ENCODE results near the gene CLK4. TPM values are rescaled to one million over a fixed set of nuclear protein-coding genes. Genes with fewer than 3 reads are reported as not detected.
A peak's percentile ranks its signal among the peaks of the same experiment; 100 is the strongest.

CLK4 gene
- polyA plus RNA-seq, 3 donors from 2014 or later, result 9.3 to 18.0 (median 16.9) TPM

DNA sequence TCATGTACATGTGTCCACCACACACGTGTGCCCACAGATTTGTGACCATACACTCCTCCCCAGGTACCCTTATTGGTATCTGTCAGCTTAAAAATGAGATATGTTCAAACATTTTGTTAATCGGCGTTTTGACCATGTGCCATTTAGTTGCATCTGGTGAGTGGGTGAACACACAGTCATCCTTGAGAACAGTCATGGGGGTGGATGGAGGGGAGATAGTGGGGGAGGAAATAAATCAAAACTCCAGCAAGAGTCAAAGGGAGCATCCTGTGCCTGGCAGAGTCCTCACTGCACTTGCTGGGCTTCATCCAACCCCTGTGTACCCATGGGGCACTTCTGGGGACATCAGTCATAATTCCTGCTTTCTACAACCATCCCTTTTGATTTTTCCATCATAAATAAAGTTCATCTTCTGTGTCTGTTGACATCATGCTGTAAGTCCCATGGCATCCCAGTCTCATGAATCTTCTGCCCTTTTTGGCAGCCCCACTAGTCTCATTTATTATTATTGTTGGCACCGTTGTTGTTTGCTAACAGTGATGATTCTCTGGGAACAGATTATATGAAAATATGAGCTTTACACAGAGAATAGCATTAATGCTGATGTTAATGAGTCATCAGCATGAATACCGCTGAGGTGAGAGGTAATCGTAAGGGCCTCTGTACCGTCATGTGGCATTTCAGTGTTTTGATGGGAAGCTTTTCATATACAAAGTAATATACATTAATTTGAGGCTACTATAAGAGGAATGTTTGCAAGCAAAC is 24.4 kb upstream of the CLK4 start:
- Mint-ChIP-seq H3K27me3 (ENCODE audit: low read depth in 3 of 3) (peaks cover 4 to 8% (median 5%) of the 10 kb centered on the region in 3 donors), H3K36me3 (no peaks in the 10 kb centered on the region), H3K27ac (no peak overlapping the region), H3K9me3 (peaks cover 0 to 2% (median 0%) of the 10 kb centered on the region in 6 donors), H3K4me1 (no peaks in the 10 kb centered on the region), H3K4me3 (no peak overlapping the region)
- no peak for DNase-seq

DNA sequence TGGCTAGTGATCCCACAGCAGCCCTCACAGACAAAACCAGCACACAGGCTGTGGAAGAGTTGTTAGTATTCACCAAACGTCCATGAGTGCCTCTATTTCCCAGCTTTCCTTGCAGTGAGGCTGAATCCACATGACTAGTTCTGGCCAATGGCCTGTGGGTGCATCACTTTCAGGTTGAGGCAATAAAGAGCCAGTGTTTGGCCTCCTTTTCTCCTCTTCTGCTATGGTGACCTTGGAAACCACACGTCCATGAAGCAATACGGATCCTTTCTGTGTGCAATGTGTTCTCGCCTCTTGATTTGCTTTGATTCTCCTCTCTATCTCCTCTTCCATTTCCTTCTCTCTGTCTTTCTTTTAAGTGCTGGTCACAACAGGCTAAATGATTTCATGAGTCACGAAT is 23.4 kb upstream of the CLK4 start:
- H3K36me3 Mint-ChIP-seq, result no peaks in the 10 kb centered on the region
- H3K9me3 Mint-ChIP-seq, result peaks cover 0 to 2% (median 0%) of the 10 kb centered on the region in 6 donors
- H3K4me1 Mint-ChIP-seq, result no peaks in the 10 kb centered on the region
- no peak overlapping the region for H3K27ac Mint-ChIP-seq
- H3K4me3 Mint-ChIP-seq, result no peak overlapping the region
- no peak for DNase-seq
- peaks cover 4 to 8% (median 5%) of the 10 kb centered on the region in 3 donors for H3K27me3 Mint-ChIP-seq (ENCODE audit: low read depth in 3 of 3)

DNA sequence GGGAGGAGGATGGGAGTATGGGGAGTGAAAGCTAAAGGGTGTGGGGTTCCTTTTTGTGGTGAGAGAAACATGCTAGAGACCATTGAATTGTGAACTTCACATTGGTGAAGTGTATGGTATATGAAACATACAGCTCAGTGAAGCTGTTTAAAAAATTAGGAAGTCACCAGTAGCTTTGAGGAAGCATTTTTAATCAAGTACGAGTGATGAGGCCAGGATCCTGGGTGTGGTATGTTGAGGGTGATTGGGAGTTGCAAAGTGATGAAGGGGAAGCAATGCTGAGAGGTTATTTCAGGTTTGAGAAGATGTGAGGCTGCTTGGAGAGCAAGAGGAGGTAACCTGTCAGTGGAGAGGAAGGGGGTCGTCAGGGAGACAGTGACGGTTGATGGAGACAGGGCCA is 22.7 kb upstream of the CLK4 start:
- no peaks in the 10 kb centered on the region for H3K36me3 Mint-ChIP-seq
- no peak overlapping the region for H3K4me3 Mint-ChIP-seq
- H3K27me3 Mint-ChIP-seq (ENCODE audit: low read depth in 3 of 3), result peaks cover 4 to 8% (median 5%) of the 10 kb centered on the region in 3 donors
- H3K27ac Mint-ChIP-seq, result no peak overlapping the region
- peaks cover 0 to 2% (median 0%) of the 10 kb centered on the region in 6 donors for H3K9me3 Mint-ChIP-seq
- H3K4me1 Mint-ChIP-seq, result peaks cover 3 to 4% of the 10 kb centered on the region in 2 donors
- DNase-seq, result no peak

DNA sequence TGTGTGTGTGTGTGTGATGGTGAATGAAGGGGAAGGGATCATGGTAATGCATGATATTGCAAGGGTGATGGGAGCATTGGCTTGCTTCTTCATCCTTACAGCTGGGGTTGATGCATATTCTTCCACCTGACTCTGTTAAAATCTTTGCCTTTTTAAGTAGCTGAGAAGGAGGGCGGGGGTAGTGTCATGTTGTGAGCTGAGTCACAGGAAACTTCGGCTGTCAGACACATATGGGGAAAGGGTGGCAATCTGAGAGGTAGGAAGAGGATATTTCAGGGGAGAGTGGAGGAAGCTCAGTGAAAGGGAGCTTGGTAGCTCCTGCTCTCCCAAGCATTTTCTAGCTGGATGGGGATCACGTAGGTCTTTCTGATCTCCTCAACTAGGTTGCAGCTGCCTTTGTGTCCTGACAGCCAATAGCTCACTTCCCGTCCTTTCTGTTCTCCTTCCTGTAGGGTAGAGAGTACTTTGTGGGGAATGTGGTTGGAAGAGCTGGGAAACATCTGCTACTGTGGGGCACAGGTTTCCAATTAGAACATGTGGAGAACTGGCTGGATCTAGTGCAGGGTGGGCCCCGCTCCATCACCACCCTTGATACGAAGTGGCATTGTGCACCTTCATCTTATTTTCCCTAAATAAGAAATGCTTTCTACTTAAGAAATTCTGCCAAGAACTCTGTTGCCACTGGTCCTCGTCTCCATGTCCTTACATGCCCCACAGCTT is 18.1 kb upstream of the CLK4 start:
- DNase-seq, result no peak
- no peak overlapping the region for H3K4me3 Mint-ChIP-seq
- H3K27ac Mint-ChIP-seq, result peak overlapping the region in 1 of 6 donors; percentile 12
- peaks cover 5 to 8% of the 10 kb centered on the region in 2 donors for H3K4me1 Mint-ChIP-seq
- H3K9me3 Mint-ChIP-seq, result peaks cover 0 to 2% (median 0%) of the 10 kb centered on the region in 6 donors
- no peaks in the 10 kb centered on the region for H3K36me3 Mint-ChIP-seq
- H3K27me3 Mint-ChIP-seq (ENCODE audit: low read depth in 3 of 3), result peaks cover 4 to 8% (median 5%) of the 10 kb centered on the region in 3 donors

DNA sequence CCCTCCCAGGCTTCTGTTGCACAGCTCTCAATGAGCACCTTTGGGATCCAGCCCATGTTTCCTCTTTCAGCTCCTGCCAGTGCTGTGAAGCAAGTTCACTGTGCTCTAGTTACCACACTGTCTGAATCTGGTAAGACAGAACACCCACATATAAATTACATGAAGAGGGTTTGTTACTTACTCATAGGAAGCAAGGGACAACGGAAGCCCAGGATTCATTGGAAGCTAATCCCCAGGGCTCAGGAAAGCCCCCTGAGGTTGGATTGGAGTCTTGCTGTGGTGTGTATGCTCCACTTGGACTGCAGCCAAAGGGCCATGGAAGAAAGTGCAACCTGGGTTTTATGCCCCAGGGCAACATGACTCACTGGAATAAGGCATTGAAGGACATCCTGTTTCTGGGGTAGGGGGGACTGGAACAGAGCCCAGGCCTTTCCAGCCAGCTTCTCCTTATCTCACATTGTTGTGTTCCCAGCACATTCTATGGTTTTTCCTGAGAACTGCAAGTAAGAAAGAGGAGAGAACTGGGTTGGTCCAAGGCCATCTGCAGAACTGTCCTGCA is 15.6 kb upstream of the CLK4 start:
- H3K4me1 Mint-ChIP-seq, result peaks cover 5 to 8% of the 10 kb centered on the region in 2 donors
- DNase-seq, result no peak
- H3K27me3 Mint-ChIP-seq (ENCODE audit: low read depth in 3 of 3), result peaks cover 0 to 6% (median 0%) of the 10 kb centered on the region in 3 donors
- H3K9me3 Mint-ChIP-seq, result no peaks in the 10 kb centered on the region
- no peak overlapping the region for H3K4me3 Mint-ChIP-seq
- H3K36me3 Mint-ChIP-seq, result no peaks in the 10 kb centered on the region
- H3K27ac Mint-ChIP-seq, result no peak overlapping the region

DNA sequence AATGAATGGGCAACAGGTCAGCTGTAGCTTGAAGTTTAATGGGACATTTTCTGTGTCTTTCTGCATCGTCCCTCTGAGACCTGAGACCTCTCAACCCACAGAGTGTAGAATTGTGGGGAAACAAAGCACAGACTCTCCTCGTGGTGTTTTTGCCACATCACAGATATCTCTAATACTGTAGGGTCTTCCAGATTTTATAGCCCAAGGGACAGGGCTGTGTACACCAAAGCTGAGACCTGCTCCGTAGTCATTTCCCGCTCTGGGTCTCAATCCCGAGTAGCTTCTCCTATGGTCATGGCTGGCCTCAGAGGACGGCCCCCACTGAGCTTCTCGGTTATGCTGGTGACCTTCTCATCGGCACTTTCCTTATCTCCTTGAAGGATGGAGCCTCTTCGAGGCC is 14.9 kb upstream of the CLK4 start:
- H3K9me3 Mint-ChIP-seq, result no peaks in the 10 kb centered on the region
- H3K36me3 Mint-ChIP-seq, result no peaks in the 10 kb centered on the region
- no peak overlapping the region for H3K27ac Mint-ChIP-seq
- H3K4me3 Mint-ChIP-seq, result no peak overlapping the region
- no peak for DNase-seq
- H3K27me3 Mint-ChIP-seq (ENCODE audit: low read depth in 3 of 3), result peaks cover 0 to 3% (median 1%) of the 10 kb centered on the region in 3 donors
- peaks cover 5 to 8% of the 10 kb centered on the region in 2 donors for H3K4me1 Mint-ChIP-seq

DNA sequence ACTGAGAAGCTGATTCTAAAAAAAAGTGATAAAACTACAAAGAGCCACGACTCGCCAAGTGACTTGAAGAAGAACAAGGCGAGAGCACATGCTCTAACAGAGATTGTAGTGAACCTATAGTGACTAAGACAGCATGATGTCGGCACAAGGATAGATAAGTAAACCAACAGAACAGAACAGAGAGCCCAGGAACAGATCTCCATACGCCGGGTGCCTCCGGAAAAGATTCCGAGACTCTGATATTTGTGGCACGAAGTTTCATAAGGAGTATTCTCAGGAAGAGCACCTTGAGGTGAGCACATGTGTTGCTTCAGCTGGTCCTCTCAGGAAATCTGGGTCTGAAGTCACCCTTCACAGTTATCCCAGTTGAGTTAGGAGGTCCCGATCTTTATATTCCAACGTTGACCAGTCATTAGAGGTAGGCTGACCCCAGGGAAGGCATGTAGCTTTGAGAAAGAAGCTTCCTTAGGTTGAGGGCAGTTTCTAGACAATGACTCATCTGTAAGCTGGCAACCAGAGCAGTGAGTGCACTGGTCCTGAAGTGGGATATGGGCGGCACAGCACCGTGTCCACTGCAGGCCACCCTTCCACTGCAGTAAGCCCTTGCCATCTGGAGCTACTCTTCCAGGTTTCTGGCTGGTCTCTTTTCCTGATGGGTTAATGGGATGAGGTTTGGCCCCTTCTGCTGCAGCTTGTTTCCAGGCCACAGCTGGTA is 13.6 kb upstream of the CLK4 start:
- Mint-ChIP-seq H3K9me3 (no peaks in the 10 kb centered on the region), H3K4me1 (peaks cover 5 to 8% of the 10 kb centered on the region in 2 donors), H3K4me3 (no peak overlapping the region), H3K27me3 (ENCODE audit: low read depth in 3 of 3) (peaks cover 0 to 7% (median 1%) of the 10 kb centered on the region in 3 donors), H3K36me3 (no peaks in the 10 kb centered on the region), H3K27ac (no peak overlapping the region)
- no peak for DNase-seq

DNA sequence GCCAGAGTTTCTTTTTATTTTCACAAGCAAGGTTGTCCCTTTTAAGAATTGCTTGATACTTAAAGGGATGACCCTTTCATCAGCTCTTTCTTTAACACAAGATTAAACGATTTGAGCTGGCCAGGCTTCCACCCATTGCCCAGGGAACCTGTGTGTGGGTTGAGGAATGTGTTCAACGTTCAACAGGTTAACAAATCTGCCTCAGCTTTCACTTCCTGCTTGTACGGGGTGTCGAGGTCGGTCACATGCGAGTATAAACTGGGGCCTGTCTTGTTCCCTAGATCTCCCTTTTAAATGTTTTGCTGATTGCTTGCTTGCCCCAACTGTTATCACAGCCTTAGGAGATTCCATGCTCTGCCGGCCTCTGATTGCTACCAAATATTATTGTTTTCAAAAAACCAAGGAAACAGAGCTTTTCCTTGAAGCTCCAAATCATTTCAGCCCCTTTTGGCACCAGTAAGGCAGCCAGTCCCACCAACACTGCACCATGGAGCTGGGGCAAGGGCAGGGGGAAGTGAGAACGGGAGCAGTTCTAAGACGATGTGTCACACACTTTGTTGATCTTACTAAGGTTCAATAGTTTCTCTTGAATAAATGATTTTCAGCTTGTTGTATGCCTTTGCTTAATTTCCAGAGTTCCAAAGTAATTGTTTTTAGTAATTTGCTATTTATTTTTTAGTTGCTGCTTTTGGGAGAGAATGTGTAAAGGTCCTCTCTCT is 10.7 kb upstream of the CLK4 start:
- no peak overlapping the region for H3K27ac Mint-ChIP-seq

DNA sequence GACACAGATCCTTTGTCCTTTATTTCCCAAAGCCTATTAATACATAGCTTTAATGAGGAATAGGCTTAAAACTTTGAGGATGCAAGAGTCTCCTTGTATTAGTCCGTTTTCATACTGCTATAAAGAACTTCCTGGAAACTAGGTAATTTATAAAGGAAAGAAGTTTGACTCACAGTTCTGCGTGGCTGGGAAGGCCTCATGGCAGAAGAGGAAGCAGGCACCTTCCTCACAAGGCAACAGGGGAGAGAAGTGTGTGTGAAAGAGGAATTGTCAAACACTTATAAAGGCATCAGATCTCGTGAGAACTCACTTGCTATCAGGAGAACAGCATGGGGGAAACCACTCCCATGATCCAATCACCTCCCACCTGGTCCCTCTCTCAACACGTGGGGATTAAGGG is 5.4 kb upstream of the CLK4 start:
- no peak overlapping the region for H3K27ac Mint-ChIP-seq
- H3K9me3 Mint-ChIP-seq, result no peaks in the 10 kb centered on the region
- DNase-seq, result no peak
- H3K36me3 Mint-ChIP-seq, result no peaks in the 10 kb centered on the region
- peaks cover 3 to 9% (median 4%) of the 10 kb centered on the region in 3 donors for H3K27me3 Mint-ChIP-seq (ENCODE audit: low read depth in 3 of 3)
- peaks cover 0 to 4% of the 10 kb centered on the region in 2 donors for H3K4me1 Mint-ChIP-seq
- H3K4me3 Mint-ChIP-seq, result no peak overlapping the region

More for the DNA sequence above, 10.7 kb upstream of the CLK4 start:
- peaks cover 0 to 10% (median 1%) of the 10 kb centered on the region in 3 donors for H3K27me3 Mint-ChIP-seq (ENCODE audit: low read depth in 3 of 3)
- no peak overlapping the region for H3K4me3 Mint-ChIP-seq
- H3K9me3 Mint-ChIP-seq, result no peaks in the 10 kb centered on the region
- no peaks in the 10 kb centered on the region for H3K4me1 Mint-ChIP-seq
- H3K36me3 Mint-ChIP-seq, result no peaks in the 10 kb centered on the region
- no peak for DNase-seq

DNA sequence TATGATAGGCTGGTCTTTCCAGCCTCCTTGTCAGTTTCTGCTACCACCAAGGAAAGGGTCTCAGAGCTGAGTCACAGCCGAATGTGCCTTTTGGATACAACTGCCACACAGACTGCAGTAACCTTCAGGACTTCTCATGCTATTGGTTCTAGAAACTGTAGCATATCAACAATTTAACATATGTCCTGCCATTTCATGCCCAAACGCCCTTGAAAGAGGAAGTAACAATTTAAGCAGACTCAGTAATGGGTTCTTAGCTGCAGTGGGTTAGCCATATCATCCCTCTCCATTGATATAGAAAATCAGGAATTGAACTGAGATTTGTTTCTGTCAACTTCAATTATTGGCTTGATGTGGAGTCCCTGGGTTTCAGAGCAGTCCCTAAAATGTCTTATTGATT is 4.1 kb upstream of the CLK4 start:
- H3K27me3 Mint-ChIP-seq (ENCODE audit: low read depth in 3 of 3), result peaks cover 6 to 10% (median 6%) of the 10 kb centered on the region in 3 donors
- no peaks in the 10 kb centered on the region for H3K9me3 Mint-ChIP-seq
- no peak overlapping the region for H3K27ac Mint-ChIP-seq
- H3K4me1 Mint-ChIP-seq, result peaks cover 2 to 5% of the 10 kb centered on the region in 2 donors
- H3K36me3 Mint-ChIP-seq, result no peaks in the 10 kb centered on the region
- no peak for DNase-seq
- no peak overlapping the region for H3K4me3 Mint-ChIP-seq

DNA sequence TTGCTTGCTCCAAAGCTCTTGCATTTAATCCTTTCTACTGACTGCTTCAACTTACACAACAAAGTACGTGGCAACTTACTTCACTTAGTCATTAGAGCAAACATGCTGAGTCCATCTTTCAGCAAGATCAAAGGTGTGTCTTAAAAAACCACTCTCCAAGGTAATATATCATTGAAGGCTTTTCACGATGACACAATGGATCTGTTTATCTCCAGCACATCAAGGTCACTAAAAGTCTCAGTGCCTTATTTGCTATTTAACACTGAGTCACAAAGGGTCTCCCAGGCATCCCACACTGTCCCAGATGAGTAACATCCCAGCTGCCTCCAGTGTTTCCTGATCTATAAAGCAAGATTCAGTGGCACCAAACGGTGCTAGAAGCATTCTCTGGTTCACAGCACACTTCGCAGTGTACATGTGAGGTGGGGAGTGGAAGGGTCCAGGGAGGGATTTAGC is 3.7 kb upstream of the CLK4 start:
- peaks cover 7 to 10% of the 10 kb centered on the region in 2 donors for H3K4me1 Mint-ChIP-seq
- DNase-seq, result no peak
- no peaks in the 10 kb centered on the region for H3K36me3 Mint-ChIP-seq
- peaks cover 6 to 10% (median 6%) of the 10 kb centered on the region in 3 donors for H3K27me3 Mint-ChIP-seq (ENCODE audit: low read depth in 3 of 3)
- H3K4me3 Mint-ChIP-seq, result no peak overlapping the region
- no peak overlapping the region for H3K27ac Mint-ChIP-seq
- H3K9me3 Mint-ChIP-seq, result no peaks in the 10 kb centered on the region

DNA sequence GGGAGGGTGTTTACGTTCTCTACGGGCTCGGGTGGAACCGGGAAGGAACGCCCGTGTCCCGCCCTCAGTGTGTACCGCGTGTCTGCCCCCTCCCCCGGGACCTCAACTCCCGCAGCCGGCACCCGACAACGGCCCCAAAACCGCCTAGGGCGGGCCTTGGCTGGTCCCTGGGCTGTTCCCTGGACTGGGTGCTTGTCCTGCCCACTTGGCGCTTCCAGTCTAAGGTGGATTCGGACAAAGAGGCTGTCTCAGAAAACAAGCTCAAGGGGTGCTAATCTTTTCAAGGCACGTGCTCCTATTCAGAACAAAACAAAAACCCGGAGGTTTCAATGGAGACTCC is 379 bp upstream of the CLK4 start:
- Mint-ChIP-seq H3K4me1 (peaks cover 38 to 40% of the 10 kb centered on the region in 2 donors), H3K9me3 (no peaks in the 10 kb centered on the region), H3K36me3 (peaks cover 4 to 5% (median 5%) of the 10 kb centered on the region in 3 donors), H3K27ac (peak overlapping the region; percentile 55 to 99 (median 81)), H3K27me3 (ENCODE audit: low read depth in 3 of 3) (peaks cover 6% of the 10 kb centered on the region in 3 donors), H3K4me3 (peak overlapping the region; percentile 56 to 100 (median 97))
- no peak for DNase-seq

Data from immature natural killer cell (primary cell).